GM19372 (cell line): Measurements from ENCODE around the gene LRRC4C.
"Not testable (repeated sequence)": the region's sequence is repeated elsewhere in the genome, so short reads cannot be mapped to it uniquely, and the experiment has no call there.

ENCODE experiments used
- ATAC-seq: cut with Tn5 transposase; IDR thresholded peaks from one replicate; pipeline ENCODE4 v1.9.1; 2021; ENCODE audit warnings: mild to moderate bottlenecking, low read depth, moderate library complexity; ENCODE audit not compliant: unreplicated experiment

Gene LRRC4C

DNA sequence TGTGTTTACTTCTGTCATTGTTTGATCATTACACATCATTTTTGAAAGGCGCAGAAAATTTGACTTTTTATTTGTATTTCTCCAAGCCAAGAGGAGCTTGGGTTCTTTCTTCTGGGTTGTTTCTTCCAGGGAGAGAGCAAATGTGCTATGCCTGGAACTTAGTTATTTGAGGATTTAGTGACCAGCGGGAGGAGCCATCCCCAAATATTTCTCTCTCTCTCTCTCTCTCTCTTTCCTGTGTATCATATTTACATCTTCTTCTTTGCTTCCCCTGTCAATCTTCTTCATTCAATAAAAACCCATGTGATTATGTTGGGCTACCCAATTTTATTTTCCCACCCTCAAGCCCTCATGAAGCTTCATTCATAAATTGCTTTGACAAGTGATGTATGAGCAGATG lies 534.5 kb downstream of the LRRC4C start:
- ATAC-seq: no peak

- ATAC-seq: no peak
These were observed 538.2 kb downstream of the LRRC4C start for GRCh38 chr11:40921246-40921645.

GRCh38 chr11:40910774-40911173 lies 548.7 kb downstream of the LRRC4C start:
- ATAC-seq: not testable (repeated sequence)

DNA sequence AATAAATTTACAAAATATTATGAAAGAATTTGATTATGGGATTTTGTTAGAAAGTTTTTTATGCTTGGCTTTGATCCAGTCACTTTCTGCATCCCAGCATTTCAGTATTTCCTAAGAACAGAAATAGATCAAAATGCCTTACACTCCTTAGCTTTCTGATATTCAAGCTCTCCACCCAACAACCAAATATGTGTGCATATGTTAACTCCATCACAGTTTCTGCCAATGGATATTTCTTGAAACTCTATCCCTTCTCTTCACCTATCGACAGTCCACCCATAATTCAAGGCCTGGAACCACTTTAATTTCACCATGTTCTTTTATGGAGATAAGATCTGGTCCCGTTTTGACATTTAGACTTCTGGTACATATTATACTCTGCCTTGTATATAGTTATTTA lies 565.0 kb downstream of the LRRC4C start:
- ATAC-seq: no peak

- no peak for ATAC-seq
These were observed 574.0 kb downstream of the LRRC4C start for GRCh38 chr11:40885250-40885954.

- ATAC-seq: no peak
These were observed 577.2 kb downstream of the LRRC4C start for GRCh38 chr11:40882301-40882700.

- ATAC-seq: no peak
These were observed 579.5 kb downstream of the LRRC4C start for GRCh38 chr11:40879911-40880310.

GRCh38 chr11:40877981-40878380 lies 581.5 kb downstream of the LRRC4C start:
- no peak for ATAC-seq

DNA sequence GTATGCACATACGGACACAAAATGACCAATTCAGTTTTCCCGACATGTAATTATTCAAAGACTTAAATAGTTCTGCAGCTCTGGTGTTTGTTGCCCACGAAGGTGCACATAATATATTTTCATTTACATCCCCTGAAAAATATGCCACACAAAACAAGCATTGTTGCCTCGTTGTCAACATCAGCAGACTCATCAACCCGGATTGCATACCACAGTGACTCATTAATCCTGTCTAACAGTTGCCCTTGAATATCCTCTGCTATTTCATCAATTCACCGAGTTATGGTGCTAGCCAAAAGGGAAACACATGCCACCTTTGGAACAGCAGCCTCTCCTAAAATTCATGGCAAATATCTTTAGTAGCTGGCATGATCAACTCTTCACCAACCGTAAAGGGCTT lies 582.2 kb downstream of the LRRC4C start:
- no peak for ATAC-seq

- ATAC-seq: no peak
These were observed 591.3 kb downstream of the LRRC4C start for GRCh38 chr11:40867991-40868632.

GRCh38 chr11:40857754-40858153 lies 601.7 kb downstream of the LRRC4C start:
- ATAC-seq: not testable (repeated sequence)

- ATAC-seq: no peak
These were observed 616.6 kb downstream of the LRRC4C start for GRCh38 chr11:40842750-40843339.

- ATAC-seq: no peak
These were observed 618.2 kb downstream of the LRRC4C start for GRCh38 chr11:40841231-40841630.

DNA sequence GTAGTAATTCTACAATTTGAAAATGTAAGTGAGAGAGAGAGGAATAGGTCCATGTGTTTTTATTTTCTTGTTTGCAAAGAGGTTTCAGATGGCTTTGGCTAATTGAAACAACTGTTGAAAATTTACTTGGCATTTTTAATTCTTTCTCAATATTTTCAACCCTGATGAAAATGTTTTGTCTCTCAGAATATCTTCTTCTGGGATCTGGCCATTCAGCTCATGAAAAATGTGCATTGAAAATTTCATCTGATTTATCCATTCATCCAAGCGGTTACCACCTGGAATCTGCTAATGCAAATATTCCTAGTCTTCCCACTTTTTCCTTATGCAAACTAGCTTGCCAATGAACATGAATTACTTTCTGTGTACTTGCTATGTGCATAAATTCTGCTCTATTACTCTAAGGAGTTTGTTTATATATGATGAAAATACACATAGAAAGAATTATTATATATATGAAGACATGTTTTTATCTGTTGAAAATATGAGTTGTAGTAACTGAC lies 621.2 kb downstream of the LRRC4C start:
- no peak for ATAC-seq

- ATAC-seq: no peak
These were observed 632.3 kb downstream of the LRRC4C start for GRCh38 chr11:40827116-40827515.

- no peak for ATAC-seq
These were observed 632.9 kb downstream of the LRRC4C start for GRCh38 chr11:40826601-40827000.

- no peak for ATAC-seq
These were observed 634.1 kb downstream of the LRRC4C start for GRCh38 chr11:40825201-40825834.

GRCh38 chr11:40819230-40819629 lies 640.2 kb downstream of the LRRC4C start:
- no peak for ATAC-seq

- no peak for ATAC-seq
These were observed 642.5 kb downstream of the LRRC4C start for GRCh38 chr11:40816976-40817375.

GRCh38 chr11:40797981-40798380 lies 661.5 kb downstream of the LRRC4C start:
- no peak for ATAC-seq

- ATAC-seq: no peak
These were observed 672.2 kb downstream of the LRRC4C start for GRCh38 chr11:40787224-40787623.
